NCI-H1436 (cell line): ENCODE data around the gene IGFBP3.
"Not testable (repeated sequence)": the region's sequence is repeated elsewhere in the genome, so short reads cannot be mapped to it uniquely, and the experiment has no call there.

Source experiments
- DNase-seq: peaks from one replicate; lab custom pipeline; 2025; lab: John Stamatoyannopoulos, UW

IGFBP3 gene, protein sequence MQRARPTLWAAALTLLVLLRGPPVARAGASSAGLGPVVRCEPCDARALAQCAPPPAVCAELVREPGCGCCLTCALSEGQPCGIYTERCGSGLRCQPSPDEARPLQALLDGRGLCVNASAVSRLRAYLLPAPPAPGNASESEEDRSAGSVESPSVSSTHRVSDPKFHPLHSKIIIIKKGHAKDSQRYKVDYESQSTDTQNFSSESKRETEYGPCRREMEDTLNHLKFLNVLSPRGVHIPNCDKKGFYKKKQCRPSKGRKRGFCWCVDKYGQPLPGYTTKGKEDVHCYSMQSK

GRCh38 chr7:45920502-45921380, at the start of gene IGFBP3:
Gene IGFBP3 (minus strand): TSS chr7:45921272. CDS start chr7:45921140, 132 bp downstream.
- DNase-seq = no peak

DNA sequence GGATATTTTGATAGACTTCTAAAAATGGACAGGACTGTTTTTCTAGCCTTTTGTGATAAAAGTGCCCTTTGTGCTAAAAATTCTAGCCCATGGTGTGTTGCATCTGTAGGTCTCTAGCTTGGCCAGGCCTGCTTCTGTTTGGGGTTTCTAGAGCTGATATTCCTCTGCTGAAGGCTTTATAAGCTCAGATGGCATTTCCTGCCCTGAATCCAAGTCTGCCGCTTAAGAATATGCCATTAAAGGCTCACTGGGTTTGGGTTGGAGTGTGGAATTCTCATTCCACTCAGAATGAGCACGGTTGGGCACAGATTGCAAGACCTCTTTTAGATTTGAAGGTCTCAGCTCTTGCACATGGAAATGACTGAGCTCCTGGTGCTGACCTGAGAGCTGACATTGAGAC, 49.4 kb upstream of the IGFBP3 start:
- no peak for DNase-seq

DNA sequence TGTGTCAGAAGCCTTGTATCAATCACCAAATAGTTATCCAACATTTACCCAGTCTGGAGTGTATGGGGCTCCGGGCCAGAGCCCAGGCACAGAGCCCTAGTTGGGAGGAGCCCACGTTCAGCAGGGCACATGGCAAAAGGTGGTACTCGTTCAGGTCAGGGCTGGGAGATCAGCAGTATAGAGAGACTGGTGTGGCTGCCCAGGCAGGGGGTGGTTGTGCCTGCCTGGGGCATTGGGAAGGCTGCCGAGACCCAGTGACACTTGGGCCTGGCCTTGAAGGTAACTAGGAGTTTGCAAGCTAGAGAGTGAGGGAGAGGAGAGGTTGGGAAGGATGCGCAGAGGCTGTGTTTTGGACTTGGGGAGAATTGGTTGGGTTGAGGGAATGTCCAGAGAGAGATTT, 48.9 kb upstream of the IGFBP3 start:
- DNase-seq = no peak

DNA sequence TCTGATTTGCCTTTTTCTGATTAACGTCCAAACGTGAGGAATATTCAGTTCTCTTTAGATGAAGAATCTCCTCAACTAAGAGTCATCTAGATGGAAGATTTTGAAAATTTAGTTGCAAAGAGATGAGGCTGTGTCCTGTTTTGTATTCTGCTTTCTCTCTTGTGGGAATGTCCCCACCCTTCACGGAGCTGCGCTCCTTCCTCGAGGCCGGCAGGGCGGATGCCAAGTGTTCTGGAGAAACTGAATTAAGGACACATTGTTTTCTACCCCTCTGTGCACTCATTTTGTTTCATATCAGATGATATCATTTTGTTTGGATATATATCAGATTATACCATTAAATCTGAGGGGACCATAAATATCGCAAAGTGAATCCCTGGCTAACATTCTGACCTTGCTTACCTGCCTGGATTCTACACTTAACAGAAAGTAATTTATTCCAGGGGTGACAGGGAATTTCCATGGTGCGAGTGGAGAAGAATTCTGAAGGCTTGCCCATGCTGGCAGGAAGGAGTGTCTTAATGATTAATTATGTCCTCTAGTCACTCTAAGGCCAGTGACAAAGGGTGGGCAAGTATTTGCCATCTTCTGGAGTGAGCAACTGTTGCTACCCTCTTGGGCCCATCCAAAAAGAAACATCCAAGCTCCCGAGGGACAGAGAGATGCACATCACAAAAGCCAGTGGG, 47.9 kb upstream of the IGFBP3 start:
- no peak for DNase-seq

DNA sequence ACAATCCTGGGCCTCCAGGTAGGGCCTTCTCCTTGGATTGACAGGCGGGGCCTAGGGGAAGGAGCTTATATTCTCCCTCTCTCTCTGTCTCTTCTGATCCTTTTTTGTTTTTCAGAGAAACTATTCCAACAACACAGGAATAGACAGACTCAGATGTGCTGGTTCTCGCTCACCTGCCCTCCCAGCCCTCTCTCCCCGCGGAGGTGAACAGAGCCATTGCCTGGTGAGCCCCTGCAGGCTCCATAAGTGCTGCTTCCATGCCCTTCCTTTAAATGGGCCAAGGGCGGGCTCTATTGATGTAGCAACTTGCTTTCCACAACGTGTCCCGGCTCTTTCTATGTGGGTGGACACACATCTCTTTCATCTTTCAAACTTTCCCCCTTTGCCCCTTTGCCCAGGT, 47.2 kb upstream of the IGFBP3 start:
- DNase-seq = no peak

DNA sequence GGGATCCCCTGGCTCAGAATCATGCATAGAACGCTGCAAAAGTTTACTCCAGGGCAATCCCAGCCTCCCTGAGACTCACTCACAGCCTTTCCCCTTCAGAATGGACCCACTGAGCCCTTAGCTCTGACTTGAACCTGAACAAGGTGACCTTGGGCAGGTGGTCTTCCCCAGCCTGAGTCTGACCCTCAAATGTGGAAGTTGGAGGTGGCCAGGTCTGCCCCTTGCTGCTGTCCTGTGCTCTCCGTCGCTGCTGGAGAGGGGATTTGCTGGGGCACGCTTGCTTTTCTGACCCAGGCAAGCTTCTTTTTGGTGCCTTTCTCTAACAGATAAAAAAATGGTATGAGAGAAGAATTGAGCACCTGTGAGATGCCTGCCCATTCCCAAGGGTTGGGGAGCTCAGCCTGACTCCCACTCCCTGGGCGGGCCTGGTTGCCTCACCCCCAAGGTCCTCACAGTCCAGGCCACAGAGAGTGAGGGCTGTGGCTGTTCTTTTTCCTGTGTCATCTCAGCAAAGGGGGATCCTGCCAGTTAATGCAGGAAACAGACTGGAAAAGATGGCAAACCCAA, 46.6 kb upstream of the IGFBP3 start:
- DNase-seq = no peak

DNA sequence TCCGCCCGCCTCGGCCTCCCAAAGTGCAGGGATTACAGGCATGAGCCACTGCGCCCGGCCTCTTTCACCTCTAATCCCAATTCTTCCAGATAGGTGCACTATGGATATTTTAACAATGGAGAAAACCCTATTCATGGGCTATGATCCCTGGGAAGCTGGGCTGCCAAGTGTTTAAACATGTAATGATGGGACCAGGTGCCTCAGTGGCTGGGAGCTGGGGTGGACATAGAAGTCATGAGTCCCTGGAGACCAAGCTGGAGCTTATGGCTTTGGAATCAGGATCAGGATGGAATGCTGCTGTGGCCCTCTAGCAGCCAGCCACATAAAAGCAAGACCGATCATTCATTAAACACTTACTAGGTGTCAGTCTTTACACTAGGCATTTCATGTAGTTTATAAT, 41.8 kb upstream of the IGFBP3 start:
- DNase-seq = no peak

DNA sequence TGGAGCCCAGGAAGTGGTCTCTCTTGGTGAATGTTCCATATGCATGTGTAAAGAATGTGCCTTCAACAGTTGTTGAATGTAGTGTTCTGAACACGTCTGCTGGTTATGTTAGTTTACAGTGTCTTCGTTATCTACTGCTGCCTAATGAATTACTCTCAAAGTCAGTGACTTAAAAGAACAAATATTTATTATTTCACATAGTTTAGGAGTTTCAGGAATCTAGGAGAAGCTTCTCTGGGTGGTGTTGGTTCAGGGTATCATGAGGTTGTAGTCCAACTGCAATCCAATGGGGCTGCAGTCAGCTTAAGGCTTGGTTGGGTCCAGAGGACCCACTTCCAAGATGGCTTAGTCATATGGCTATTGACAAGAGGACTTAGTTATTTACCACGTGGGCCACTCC, 36.6 kb upstream of the IGFBP3 start:
- DNase-seq = no peak

DNA sequence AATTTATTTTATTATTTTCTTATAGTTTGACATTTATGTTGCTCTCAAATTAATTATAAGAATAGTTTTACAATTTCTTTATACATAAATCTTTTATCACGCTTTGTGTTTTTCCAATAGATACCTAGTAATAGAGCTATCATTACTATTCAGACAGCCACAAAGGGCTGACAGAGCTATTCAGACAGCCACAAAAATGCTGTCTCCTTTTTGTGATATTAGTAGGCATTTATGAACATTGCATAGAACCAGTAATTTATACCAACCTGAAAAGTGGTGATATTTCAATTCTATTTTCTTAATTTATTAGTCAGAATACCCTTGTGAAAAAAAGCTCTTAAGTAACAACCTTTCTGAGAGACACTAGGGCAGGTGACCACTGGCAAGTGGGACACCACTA, 34.2 kb upstream of the IGFBP3 start:
- DNase-seq = no peak

DNA sequence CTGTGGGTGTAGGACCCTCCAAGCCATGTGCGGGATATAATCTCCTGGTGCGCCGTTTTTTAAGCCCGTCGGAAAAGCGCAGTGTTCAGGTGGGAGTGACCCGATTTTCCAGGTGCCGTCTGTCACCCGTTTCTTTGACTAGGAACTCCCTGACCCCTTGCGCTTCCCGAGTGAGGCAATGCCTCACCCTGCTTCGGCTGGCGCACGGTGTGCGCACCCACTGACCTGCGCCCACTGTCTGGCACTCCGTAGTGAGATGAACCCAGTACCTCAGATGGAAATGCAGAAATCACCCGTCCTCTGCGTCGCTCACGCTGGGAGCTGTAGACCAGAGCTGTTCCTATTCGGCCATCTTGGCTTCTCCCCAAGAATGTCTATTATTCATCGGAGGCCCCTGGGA, 32.0 kb upstream of the IGFBP3 start:
- DNase-seq = not testable (repeated sequence)

DNA sequence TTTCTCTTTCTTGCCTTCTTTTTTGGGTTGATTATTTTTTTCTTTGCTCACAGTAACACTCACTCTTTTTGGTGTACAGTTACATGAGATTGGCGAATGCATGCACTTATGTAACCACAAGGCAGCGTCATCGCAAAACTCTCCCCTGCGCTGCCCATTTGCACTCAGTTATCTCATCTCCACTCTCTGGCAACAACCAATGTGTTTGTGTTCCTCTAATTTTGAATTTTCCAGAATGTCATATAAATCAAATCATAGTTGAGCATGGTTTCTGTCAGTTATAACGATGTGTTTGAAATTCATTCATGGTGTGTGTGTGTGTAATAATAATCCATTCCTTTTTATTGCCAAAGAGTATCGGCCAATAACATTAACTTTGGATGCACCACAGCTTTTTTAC, 23.0 kb upstream of the IGFBP3 start:
- DNase-seq = no peak

DNA sequence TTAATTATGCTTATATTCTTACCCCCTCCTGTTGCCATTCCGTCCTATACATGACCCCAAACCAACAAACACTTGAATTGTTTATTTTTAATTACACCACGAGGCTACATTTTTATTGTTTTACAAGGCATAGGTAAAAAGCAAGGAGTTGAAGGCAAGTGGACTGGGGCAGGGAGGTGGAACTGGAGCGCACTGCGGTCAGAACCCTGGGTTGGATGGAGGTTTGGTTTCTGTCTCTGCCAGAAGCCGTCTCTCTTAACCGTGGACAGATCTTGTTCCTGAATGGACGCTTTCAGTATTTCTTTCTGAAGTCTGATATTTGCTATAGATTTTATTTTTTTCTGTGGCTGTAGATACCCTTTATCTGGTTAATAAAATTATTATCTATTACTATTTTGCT, 19.9 kb upstream of the IGFBP3 start:
- no peak for DNase-seq

DNA sequence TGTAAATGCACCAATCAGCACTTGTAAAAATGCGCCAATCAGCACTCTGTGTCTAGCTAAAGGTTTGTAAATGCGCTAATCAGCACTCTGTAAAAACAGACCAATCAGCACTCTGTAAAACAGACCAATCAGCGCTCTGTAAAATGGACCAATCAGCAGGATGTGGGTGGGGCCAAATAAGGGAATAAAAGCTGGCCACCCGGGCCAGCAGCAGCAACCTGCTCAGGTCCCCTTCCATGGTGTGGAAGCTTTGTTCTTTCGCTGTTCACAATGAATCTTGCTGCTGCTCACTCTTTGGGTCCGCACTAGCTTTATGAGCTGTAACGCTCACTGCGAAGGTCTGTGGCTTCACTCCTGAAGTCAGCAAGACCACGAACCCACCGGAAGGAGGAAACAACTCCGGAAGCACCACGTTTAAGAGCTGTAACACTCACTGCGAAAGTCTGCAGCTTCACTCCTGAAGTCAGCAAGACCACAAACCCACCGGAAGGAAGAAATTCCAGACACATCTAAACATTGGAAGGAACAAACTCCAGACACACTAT, 19.2 kb upstream of the IGFBP3 start:
- not testable (repeated sequence) for DNase-seq

GRCh38 chr7:45939574-45939973, 18.5 kb upstream of the IGFBP3 start:
- no peak for DNase-seq

- DNase-seq = no peak
Measured at GRCh38 chr7:45938626-45939302, 17.7 kb upstream of the IGFBP3 start.

GRCh38 chr7:45937862-45938261, 16.8 kb upstream of the IGFBP3 start:
- no peak for DNase-seq

- DNase-seq = no peak
Measured at GRCh38 chr7:45937301-45937700, 16.2 kb upstream of the IGFBP3 start.

DNA sequence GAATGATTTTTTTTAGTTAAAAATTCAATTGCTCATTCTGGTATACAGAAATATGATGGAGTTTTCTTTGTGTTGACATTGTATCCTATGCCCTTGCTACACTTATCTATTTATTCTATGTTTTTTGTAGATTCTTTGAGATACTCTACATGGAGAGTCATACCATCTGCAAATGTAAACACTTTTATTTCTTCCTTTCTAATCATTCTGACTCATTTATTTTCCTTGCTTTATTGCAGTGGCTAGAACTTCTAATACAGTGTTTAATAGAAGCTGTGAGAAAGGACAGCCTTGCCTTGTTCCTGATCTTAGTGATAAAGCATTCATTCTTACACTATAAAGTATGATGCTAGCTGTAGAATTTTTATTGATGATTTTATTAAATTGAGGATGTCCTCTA, 9.9 kb upstream of the IGFBP3 start:
- DNase-seq = no peak

DNA sequence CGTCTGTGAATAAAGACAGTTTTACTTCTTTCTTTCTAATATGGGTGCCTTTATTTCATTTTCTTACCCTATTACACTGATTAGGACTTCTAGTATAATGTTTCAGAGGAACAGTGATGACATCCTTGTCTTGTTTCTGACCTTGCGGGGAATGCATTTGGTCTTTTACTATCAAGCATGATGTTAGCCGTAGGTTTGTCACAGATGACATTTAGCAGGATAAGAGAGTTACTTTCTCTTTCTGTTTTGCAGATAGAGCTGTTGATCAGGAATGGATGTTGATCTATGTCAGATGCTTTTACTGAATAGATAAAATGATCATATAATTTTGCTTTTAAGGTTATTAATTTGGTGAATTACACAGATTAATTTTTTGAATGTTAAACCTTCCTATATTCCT, 6.6 kb upstream of the IGFBP3 start:
- no peak for DNase-seq

DNA sequence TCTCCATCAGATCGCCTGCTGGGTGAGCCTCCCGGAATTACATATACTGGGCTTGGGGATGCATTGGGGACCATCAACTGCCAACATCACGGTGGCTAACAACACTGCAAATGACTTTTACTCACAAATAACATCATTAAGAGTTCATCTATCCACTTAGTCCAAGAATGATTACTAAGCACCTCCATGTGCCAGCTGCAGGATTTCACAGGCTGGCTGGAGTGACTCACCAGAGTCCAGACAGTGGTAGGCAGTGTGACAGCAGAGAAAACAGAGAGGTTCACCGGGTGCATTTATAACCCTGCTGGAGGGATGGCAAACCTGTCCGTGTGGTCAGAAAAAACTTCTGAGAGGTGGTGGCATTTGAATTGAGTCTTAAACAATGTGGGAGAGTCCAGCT, 3.2 kb upstream of the IGFBP3 start:
- DNase-seq = no peak

GRCh38 chr7:45923818-45924217, 2.7 kb upstream of the IGFBP3 start:
- no peak for DNase-seq

- DNase-seq = peak; percentile 20
Measured at GRCh38 chr7:45923290-45923689, 2.2 kb upstream of the IGFBP3 start.
